GM23338 (cell line): ENCODE results near the gene ADCY5.

ENCODE experiments used
- TF ChIP-seq, protein P1 (sequence below), 2 experiments: fragments of 200-600 bp in 1 of 2; sonication (generic) in 1 of 2; conservative IDR thresholded peaks; 2 replicates each; pipeline versions ENCODE4 v1.5.1 to v1.6.1; 2016 to 2017; ENCODE audit warnings: antibody characterized with exemption in 2 of 2, low read depth in 2 of 2, mild to moderate bottlenecking in 2 of 2, moderate library complexity in 1 of 2
- TF ChIP-seq, protein P2 (sequence below): IDR thresholded peaks from one replicate; pipeline ENCODE4 v1.6.1; 2018; ENCODE audit warnings: antibody characterized with exemption; ENCODE audit not compliant: unreplicated experiment

GRCh38 chr3:123343296-123344174 is 105.4 kb downstream of the ADCY5 start:
- TF ChIP-seq, protein P1, sequence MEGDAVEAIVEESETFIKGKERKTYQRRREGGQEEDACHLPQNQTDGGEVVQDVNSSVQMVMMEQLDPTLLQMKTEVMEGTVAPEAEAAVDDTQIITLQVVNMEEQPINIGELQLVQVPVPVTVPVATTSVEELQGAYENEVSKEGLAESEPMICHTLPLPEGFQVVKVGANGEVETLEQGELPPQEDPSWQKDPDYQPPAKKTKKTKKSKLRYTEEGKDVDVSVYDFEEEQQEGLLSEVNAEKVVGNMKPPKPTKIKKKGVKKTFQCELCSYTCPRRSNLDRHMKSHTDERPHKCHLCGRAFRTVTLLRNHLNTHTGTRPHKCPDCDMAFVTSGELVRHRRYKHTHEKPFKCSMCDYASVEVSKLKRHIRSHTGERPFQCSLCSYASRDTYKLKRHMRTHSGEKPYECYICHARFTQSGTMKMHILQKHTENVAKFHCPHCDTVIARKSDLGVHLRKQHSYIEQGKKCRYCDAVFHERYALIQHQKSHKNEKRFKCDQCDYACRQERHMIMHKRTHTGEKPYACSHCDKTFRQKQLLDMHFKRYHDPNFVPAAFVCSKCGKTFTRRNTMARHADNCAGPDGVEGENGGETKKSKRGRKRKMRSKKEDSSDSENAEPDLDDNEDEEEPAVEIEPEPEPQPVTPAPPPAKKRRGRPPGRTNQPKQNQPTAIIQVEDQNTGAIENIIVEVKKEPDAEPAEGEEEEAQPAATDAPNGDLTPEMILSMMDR (conservative IDR thresholded peaks at IDR 0.05; ENCODE audit: low read depth in 2 of 2), result no peak
- TF ChIP-seq, protein P2, sequence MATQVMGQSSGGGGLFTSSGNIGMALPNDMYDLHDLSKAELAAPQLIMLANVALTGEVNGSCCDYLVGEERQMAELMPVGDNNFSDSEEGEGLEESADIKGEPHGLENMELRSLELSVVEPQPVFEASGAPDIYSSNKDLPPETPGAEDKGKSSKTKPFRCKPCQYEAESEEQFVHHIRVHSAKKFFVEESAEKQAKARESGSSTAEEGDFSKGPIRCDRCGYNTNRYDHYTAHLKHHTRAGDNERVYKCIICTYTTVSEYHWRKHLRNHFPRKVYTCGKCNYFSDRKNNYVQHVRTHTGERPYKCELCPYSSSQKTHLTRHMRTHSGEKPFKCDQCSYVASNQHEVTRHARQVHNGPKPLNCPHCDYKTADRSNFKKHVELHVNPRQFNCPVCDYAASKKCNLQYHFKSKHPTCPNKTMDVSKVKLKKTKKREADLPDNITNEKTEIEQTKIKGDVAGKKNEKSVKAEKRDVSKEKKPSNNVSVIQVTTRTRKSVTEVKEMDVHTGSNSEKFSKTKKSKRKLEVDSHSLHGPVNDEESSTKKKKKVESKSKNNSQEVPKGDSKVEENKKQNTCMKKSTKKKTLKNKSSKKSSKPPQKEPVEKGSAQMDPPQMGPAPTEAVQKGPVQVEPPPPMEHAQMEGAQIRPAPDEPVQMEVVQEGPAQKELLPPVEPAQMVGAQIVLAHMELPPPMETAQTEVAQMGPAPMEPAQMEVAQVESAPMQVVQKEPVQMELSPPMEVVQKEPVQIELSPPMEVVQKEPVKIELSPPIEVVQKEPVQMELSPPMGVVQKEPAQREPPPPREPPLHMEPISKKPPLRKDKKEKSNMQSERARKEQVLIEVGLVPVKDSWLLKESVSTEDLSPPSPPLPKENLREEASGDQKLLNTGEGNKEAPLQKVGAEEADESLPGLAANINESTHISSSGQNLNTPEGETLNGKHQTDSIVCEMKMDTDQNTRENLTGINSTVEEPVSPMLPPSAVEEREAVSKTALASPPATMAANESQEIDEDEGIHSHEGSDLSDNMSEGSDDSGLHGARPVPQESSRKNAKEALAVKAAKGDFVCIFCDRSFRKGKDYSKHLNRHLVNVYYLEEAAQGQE, result no peak
